Cardiac muscle cell (in vitro differentiated cells and primary cell): ENCODE measurements around the gene YPEL2. TPM values are rescaled to one million over a fixed set of nuclear protein-coding genes. Genes with fewer than 3 reads are reported as not detected.

Source experiments
- DNase-seq, 2 donors: peaks; one replicate each; pipeline versions ENCODE4 v3.0.0 to v3.0.0-alpha.2; 2010 to 2017; ENCODE audit warnings: low read depth in 1 of 2, low spot score in 1 of 2
- H3K27ac ChIP-seq: fragments of 200-600 bp; sonication (generic); 2 replicates; pipeline ENCODE4 v1.5.1; 2016
- H3K27me3 ChIP-seq: fragments of 200-600 bp; sonication (generic); 2 replicates; pipeline ENCODE4 v1.6.0; 2016; ENCODE audit warnings: control low read depth
- H3K36me3 ChIP-seq: fragments of 200-600 bp; sonication (generic); 2 replicates; pipeline ENCODE4 v1.5.1; 2016; ENCODE audit warnings: control low read depth
- H3K4me1 ChIP-seq: fragments of 200-600 bp; sonication (generic); 2 replicates; pipeline ENCODE4 v1.8.1; 2017; ENCODE audit warnings: low read depth, mild to moderate bottlenecking, mixed run types
- H3K4me3 ChIP-seq: fragments of 200-600 bp; sonication (generic); 2 replicates; pipeline ENCODE4 v1.5.1; 2016; ENCODE audit warnings: mild to moderate bottlenecking
- H3K9me3 ChIP-seq: fragments of 200-600 bp; sonication (generic); 2 replicates; pipeline ENCODE4 v1.5.1; 2017; ENCODE audit warnings: low read depth, mild to moderate bottlenecking, control low read depth
- CTCF ChIP-seq: IDR thresholded peaks from 2 replicates; pipeline ENCODE4 v1.5.1; 2012; ENCODE audit warnings: low read depth, mild to moderate bottlenecking, low read length
- polyA plus RNA-seq: library from polyadenylated mRNA; unstranded; fragments of >200 nt; fragmentation: Nextera tagmentation; extraction: Ambion mirVana; gene quantifications from 2 replicates; pipeline ENCODE4 v1.2.1, GENCODE V29; 2016
- total RNA-seq: library from RNA; depleted of rRNA; stranded (reverse); fragments of >200 nt; gene quantifications from 2 replicates; pipeline ENCODE4 v1.2.3, GENCODE V29; 2016

The YPEL2 gene
- total and polyA plus RNA-seq, 2 experiments from 2014 or later = 79.3 to 80.7 TPM

DNA sequence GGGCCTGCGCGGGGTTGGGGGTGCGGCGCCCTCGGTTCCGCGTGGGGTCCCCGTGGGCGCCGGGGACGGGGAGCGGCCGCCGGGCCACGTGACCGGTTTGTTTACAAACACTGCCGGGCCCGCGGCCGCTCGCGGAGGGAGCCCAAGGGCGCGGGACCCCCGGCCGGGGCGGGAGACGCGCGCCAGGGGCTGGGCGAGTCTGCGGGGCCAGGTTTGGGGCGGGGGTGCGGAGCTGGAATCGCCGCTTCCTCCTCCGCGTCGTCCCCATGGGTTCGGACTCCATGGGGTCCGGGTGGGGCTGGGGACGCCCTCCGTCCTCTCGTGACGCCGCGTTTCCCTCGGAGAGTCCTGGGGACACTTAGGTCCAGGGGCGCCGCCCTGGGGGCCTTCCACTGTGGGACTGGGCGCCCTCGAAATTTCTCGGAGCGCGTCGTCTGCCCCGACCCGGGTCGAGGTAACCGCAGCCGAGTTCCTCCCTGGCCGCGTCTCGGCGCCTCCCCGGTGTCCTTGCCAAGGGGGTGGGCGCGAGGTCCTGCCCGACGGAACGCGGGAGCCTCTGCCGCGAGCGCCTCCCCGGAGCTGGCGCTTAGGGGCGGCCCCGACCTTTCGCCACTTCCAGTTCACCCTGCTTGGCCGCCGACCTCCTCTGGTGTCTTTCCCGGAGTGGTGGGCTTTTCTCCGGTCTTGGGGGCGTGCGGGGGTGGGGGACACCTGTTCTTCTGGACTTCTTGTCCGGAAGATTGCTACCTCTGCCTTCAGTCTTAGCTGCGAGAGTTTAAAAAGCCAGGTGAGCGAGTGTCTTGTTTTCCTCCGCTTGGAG is 684 bp downstream of the YPEL2 start:
- H3K27ac ChIP-seq = peak overlapping the region; percentile 94
- H3K27me3 ChIP-seq = no peaks in the 10 kb centered on the region
- H3K4me1 ChIP-seq = peaks cover 65% of the 10 kb centered on the region
- H3K36me3 ChIP-seq = no peaks in the 10 kb centered on the region
- no peak for TF ChIP-seq CTCF
- no peaks in the 10 kb centered on the region for H3K9me3 ChIP-seq
- peak overlapping the region; percentile 99 for H3K4me3 ChIP-seq
- DNase-seq = peak; percentile 45 to 51

- no peaks in the 10 kb centered on the region for H3K27me3 ChIP-seq
- no peak for TF ChIP-seq CTCF
- H3K27ac ChIP-seq = peak overlapping the region; percentile 94
- peaks cover 63% of the 10 kb centered on the region for H3K4me1 ChIP-seq
- H3K4me3 ChIP-seq = peak overlapping the region; percentile 99
- H3K36me3 ChIP-seq = no peaks in the 10 kb centered on the region
- H3K9me3 ChIP-seq = no peaks in the 10 kb centered on the region
- peak; percentile 17 to 59 for DNase-seq
Measured at GRCh38 chr17:59332749-59333377, 1.4 kb downstream of the YPEL2 start.

DNA sequence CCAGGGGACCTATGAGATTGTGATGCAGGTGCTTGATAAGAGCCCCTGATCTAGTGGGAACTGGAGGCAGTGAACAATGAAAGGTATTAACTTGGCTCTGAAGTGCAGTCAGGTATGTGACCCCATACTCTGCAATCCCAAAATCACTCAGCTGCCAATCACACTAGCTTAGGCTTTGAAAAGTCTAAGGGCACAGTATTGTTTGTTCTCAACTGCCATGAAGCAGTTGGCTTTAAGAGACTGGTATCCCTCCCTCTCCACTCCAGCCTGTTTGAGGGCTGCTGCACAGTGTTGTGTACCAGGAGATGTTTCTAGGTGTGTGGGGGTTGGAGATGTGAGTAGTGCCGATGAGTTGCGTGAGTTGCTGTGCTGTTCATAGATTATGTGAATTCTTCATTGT is 2.4 kb downstream of the YPEL2 start:
- H3K27me3 ChIP-seq = no peaks in the 10 kb centered on the region
- DNase-seq = peak in 1 of 2 donors; percentile 67
- H3K4me3 ChIP-seq = peak overlapping the region; percentile 99
- TF ChIP-seq CTCF = no peak
- H3K27ac ChIP-seq = peak overlapping the region; percentile 94
- peaks cover 70% of the 10 kb centered on the region for H3K4me1 ChIP-seq
- no peaks in the 10 kb centered on the region for H3K36me3 ChIP-seq
- no peaks in the 10 kb centered on the region for H3K9me3 ChIP-seq

DNA sequence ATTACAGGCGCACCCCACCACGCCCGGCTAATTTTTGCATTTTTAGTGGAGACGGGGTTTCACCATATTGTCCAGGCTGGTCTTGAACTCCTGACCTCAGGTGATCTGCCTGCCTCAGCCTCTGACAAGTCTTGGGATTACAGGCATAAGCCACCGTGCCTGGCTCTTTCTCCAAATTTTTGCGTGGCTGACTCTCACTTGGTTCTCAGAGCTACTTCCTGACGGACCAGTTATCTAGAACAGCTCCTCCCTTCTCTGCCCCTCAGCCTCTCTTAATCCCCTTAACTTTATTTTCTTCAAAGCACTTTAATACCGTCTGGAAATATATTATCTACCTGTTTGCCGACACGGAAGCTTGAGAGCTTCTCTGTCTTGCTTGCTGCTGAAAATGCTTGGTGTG is 4.2 kb downstream of the YPEL2 start:
- no peak for DNase-seq
- no peak for TF ChIP-seq CTCF
- H3K36me3 ChIP-seq = no peaks in the 10 kb centered on the region
- H3K9me3 ChIP-seq = no peaks in the 10 kb centered on the region
- no peaks in the 10 kb centered on the region for H3K27me3 ChIP-seq
- H3K4me1 ChIP-seq = peaks cover 56% of the 10 kb centered on the region
- no peak overlapping the region for H3K4me3 ChIP-seq
- peak overlapping the region; percentile 35 for H3K27ac ChIP-seq

- TF ChIP-seq CTCF = no peak
- no peak for DNase-seq
- H3K4me1 ChIP-seq = peaks cover 69% of the 10 kb centered on the region
- no peak overlapping the region for H3K4me3 ChIP-seq
- H3K27me3 ChIP-seq = no peaks in the 10 kb centered on the region
- H3K27ac ChIP-seq = peak overlapping the region; percentile 26
- H3K9me3 ChIP-seq = no peaks in the 10 kb centered on the region
- H3K36me3 ChIP-seq = no peaks in the 10 kb centered on the region
Measured at GRCh38 chr17:59337741-59338299, 6.4 kb downstream of the YPEL2 start.
